ENCODE results near the gene MCF2L2.

- TF ChIP-seq POLR2A (IDR thresholded peaks at IDR 0.05) = no peak
- TF ChIP-seq, protein P1, sequence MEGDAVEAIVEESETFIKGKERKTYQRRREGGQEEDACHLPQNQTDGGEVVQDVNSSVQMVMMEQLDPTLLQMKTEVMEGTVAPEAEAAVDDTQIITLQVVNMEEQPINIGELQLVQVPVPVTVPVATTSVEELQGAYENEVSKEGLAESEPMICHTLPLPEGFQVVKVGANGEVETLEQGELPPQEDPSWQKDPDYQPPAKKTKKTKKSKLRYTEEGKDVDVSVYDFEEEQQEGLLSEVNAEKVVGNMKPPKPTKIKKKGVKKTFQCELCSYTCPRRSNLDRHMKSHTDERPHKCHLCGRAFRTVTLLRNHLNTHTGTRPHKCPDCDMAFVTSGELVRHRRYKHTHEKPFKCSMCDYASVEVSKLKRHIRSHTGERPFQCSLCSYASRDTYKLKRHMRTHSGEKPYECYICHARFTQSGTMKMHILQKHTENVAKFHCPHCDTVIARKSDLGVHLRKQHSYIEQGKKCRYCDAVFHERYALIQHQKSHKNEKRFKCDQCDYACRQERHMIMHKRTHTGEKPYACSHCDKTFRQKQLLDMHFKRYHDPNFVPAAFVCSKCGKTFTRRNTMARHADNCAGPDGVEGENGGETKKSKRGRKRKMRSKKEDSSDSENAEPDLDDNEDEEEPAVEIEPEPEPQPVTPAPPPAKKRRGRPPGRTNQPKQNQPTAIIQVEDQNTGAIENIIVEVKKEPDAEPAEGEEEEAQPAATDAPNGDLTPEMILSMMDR (IDR thresholded peaks at IDR 0.05) = no peak
These were observed 297.2 kb downstream of the MCF2L2 start for GRCh38 chr3:183131186-183131725.
